ENCODE data around the gene RFWD3. TPM values are rescaled to one million over a fixed set of nuclear protein-coding genes. Genes with fewer than 3 reads are reported as not detected.

RFWD3 gene
- total RNA-seq, 4 donors from 2014 or later = 20.3 to 33.5 (median 23.0) TPM

DNA sequence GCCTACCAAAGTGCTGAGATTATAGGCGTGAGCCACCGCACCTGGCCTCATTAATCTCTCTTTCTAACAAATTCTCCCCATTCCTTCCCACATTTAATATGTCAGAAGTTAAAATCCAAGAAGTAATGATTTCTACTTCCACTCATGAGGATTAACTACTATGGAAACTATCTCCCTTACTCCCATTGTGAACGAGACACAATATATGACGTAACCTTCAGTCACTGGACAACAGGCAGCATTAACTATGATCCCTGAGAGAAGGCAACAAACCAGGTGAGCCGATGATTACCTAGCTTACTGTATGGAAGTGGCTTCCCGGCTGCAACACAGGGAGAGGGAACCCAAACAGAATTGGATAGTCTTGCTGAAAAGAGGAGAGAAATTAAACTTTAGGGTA lies 79.7 kb downstream of the RFWD3 start:
- H3K4me3 ChIP-seq (ENCODE audit: low read depth, poor library complexity, severe bottlenecking) = no peak overlapping the region
- intact Hi-C loops (cut with DNase I; ENCODE audit: low total_unique reads) = no loop called here
- DNase-seq (ENCODE audit: low spot score in 2 of 2) = no peak
- no peak for TF ChIP-seq POLR2A (IDR thresholded peaks at IDR 0.05)
- TF ChIP-seq, protein P1, sequence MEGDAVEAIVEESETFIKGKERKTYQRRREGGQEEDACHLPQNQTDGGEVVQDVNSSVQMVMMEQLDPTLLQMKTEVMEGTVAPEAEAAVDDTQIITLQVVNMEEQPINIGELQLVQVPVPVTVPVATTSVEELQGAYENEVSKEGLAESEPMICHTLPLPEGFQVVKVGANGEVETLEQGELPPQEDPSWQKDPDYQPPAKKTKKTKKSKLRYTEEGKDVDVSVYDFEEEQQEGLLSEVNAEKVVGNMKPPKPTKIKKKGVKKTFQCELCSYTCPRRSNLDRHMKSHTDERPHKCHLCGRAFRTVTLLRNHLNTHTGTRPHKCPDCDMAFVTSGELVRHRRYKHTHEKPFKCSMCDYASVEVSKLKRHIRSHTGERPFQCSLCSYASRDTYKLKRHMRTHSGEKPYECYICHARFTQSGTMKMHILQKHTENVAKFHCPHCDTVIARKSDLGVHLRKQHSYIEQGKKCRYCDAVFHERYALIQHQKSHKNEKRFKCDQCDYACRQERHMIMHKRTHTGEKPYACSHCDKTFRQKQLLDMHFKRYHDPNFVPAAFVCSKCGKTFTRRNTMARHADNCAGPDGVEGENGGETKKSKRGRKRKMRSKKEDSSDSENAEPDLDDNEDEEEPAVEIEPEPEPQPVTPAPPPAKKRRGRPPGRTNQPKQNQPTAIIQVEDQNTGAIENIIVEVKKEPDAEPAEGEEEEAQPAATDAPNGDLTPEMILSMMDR (IDR thresholded peaks at IDR 0.05) = no peak
- 78 to 81% methylated on average over 6 of the region's 6 CpGs for WGBS, 2 donors

DNA sequence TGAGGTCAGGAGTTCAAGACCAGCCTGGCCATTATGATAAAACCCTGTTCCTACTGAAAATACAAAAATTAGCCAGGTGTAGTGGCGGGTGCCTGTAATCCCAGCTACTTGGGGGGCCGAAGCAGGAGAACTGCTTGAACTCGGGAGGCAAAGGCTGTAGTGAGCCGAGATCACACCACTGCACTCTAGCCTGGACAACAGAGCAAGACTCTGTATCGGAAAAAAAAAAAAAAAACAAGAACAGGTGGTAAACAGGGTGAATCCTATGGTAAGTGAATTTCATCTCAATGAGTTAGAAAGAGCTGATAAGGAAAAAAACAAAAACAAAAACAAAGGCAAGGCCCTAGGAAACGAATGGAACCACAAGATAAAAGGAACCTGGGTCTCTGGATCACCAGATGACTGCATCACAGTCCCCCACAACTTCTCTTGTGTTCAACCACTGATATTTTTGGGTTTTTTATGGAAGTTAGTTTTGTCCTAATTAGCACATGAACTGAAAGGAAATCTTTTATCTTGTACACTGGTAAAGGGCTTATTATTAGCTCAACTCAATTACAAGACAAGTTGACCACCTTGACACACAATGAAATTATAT lies 80.7 kb downstream of the RFWD3 start:
- no peak for TF ChIP-seq POLR2A (IDR thresholded peaks at IDR 0.05)
- TF ChIP-seq, protein P1 (IDR thresholded peaks at IDR 0.05) = no peak
- intact Hi-C loops (cut with DNase I; ENCODE audit: low total_unique reads) = no loop called here
- 93% methylated on average over 6 of the region's 6 CpGs for WGBS, 2 donors
- H3K4me3 ChIP-seq (ENCODE audit: low read depth, poor library complexity, severe bottlenecking) = no peak overlapping the region
- no peak for DNase-seq (ENCODE audit: low spot score in 2 of 2)

DNA sequence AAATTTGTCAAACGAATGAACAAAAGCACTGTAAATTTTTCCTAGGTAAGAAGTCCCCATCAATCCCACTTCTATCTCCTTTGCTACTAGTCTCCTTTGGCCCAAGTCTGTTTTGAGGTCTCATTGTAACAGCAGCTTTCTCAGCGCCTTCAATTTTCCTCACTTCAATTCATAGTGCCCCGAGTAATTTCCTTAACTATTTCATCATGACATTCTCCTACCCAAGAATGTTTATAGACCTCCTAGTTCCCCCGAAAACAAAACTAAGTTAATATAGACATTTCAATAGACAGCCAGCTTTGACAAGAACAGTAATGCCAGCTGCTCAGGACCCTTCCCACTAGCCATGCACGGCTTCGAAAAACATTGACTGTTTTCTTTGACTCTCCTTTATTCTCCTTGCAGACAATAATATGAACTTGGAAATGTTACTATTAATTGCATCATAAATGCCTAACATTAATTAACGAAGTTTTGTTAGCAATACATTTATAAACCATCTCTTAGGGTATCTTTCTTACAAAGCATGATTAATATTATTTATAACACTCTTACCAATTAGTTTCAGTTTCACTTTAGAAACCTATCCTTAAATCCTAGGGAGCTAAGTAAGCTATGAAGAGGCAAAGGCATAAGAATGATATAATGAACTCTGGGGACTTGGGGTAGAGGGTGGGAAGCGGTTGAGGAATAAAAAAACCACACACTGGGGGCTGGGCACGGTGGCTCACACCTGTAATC lies 82.6 kb downstream of the RFWD3 start:
- intact Hi-C loops (cut with DNase I; ENCODE audit: low total_unique reads) = no loop called here
- TF ChIP-seq, protein P1 (IDR thresholded peaks at IDR 0.05) = no peak
- no peak for TF ChIP-seq POLR2A (IDR thresholded peaks at IDR 0.05)
- DNase-seq (ENCODE audit: low spot score in 2 of 2) = no peak
- 85 to 87% methylated on average over 9 of the region's 9 CpGs for WGBS, 2 donors
- H3K4me3 ChIP-seq (ENCODE audit: low read depth, poor library complexity, severe bottlenecking) = no peak overlapping the region

DNA sequence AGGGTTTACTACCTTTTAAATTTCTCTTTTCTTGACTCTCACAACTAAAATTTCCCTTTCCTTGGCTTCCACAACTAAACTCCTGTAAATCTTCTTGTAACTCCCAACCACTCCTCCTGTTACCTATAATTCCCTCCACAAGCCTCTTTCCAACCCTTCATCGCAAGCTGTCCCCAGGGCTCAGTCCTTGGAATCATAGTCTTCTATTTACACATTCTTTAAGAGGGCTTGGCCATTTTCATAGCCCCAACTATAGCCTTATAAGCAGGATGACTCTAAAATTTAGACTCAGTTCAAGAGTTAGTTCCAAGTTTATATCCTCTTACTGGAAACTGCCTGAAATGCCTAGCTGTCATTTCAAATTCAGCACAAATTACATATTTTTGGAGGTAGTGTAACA lies 83.7 kb downstream of the RFWD3 start:
- intact Hi-C loops (cut with DNase I; ENCODE audit: low total_unique reads) = no loop called here
- WGBS, 2 donors = 81 to 83% methylated on average over 1 of the region's 1 CpG
- TF ChIP-seq, protein P1 (IDR thresholded peaks at IDR 0.05) = no peak
- no peak for TF ChIP-seq POLR2A (IDR thresholded peaks at IDR 0.05)
- no peak overlapping the region for H3K4me3 ChIP-seq (ENCODE audit: low read depth, poor library complexity, severe bottlenecking)
- DNase-seq (ENCODE audit: low spot score in 2 of 2) = no peak

DNA sequence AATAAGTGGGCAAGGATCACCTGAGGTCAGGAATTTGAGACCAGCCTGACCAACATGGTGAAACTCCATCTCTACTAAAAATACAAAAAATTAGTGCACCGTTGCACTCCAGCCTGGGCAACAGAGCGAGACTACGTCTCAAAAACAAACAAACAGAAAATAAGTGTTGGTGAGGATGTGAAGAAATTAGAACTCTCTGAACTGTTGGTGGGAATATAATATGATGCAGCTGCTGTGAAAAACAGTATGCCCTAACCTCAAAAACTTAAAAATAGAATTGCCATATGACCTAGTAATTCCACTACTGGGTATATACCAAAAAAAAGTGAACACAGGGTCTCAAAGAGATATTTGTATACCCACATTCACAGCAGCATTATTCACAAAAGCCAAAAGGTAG lies 85.8 kb downstream of the RFWD3 start:
- WGBS, 2 donors = 60 to 71% methylated on average over 3 of the region's 3 CpGs
- H3K4me3 ChIP-seq (ENCODE audit: low read depth, poor library complexity, severe bottlenecking) = no peak overlapping the region
- TF ChIP-seq, protein P1 (IDR thresholded peaks at IDR 0.05) = no peak
- TF ChIP-seq POLR2A (IDR thresholded peaks at IDR 0.05) = no peak
- DNase-seq (ENCODE audit: low spot score in 2 of 2) = no peak
- intact Hi-C loops (cut with DNase I; ENCODE audit: low total_unique reads) = no loop called here

All from lower leg skin (tissue), 4 donors.